ENCODE data around the gene RMI2. TPM values are rescaled to one million over a fixed set of nuclear protein-coding genes. Genes with fewer than 3 reads are reported as not detected.

RMI2 gene
- total and polyA plus RNA-seq, 9 of the 15 experiments (the other 6 are each of a cell fraction or from before 2014, with no cell fraction given) = 8.0 to 43.4 (median 32.5) TPM

- no peaks in the 10 kb centered on the region; the same call in 1 of the 2 replicates for H4K20me1 ChIP-seq (replicated peaks; ENCODE audit: control insufficient read depth, insufficient read depth, low read length)
- peaks cover 24% of the 10 kb centered on the region for H3K79me2 ChIP-seq (ENCODE audit: control insufficient read depth, insufficient read depth, low read length)
- ATAC-seq (no peak), FAIRE-seq (no peak), DNase-seq (ENCODE audit: extremely low read depth in 1 of 4, low spot score in 3 of 4) (no peak)
- no TSS peak for BruUV-seq (replicated peaks)
- in situ Hi-C loops (cut with MboI) = loop anchor here (10.0 kb wide), 1 partner anchor 243 kb away; no protein-coding TSS in a partner anchor
- no peak overlapping the region for H3K27ac ChIP-seq (ENCODE audit: extremely low read depth, low read depth, low read length)
- H3K36me3 ChIP-seq (ENCODE audit: control insufficient read depth, insufficient read depth, low read length) = peaks cover 6% of the 10 kb centered on the region; the same call in 1 of the 3 replicates
- intact Hi-C loops (cut with micrococcal nuclease) = no loop called here
- WGBS (ENCODE audit: insufficient coverage, low coverage, missing lambda C conversion rate) = 80% methylated on average over 7 of the region's 7 CpGs
- CTCF ChIA-PET (ENCODE audit: low intra/inter-chr PET ratio) = no interaction called here
- POLR2A ChIA-PET = interaction anchor here (1.1 to 2.9 kb wide), 4 partner anchors 11 to 96 kb away, joined by 3 to 9 read pairs (median 4); no protein-coding TSS in a partner anchor
- no peak overlapping the region for H3K9ac ChIP-seq (ENCODE audit: insufficient read depth in 1 of 2, low read depth in 2 of 2, low read length in 2 of 2)
- H2AFZ ChIP-seq (ENCODE audit: low read depth, low read length) = no peak overlapping the region
- no peaks in the 10 kb centered on the region for H3K9me3 ChIP-seq (replicated peaks; ENCODE audit: control insufficient read depth, insufficient read depth, low read depth, low read length)
- no peaks in the 10 kb centered on the region for H3K27me3 ChIP-seq (ENCODE audit: control insufficient read depth in 2 of 2, insufficient read depth in 2 of 2, low read length in 2 of 2)
- no peak overlapping the region for H3K4me3 ChIP-seq
- H3K4me2 ChIP-seq (ENCODE audit: insufficient read depth, low read length) = no peak overlapping the region
- peaks cover 2 to 22% of the 10 kb centered on the region in 2 experiments; a peak in 4 of 5 replicates for H3K4me1 ChIP-seq (replicated peaks in 1 of 2; ENCODE audit: control insufficient read depth in 2 of 2, insufficient read depth in 2 of 2, low read length in 2 of 2)
- H3K9me1 ChIP-seq (ENCODE audit: control insufficient read depth, insufficient read depth, low read length) = no peaks in the 10 kb centered on the region
- TF ChIP-seq RBBP5 (IDR thresholded peaks at IDR 0.05; ENCODE audit: borderline replicate concordance, insufficient read depth, low read length, poor library complexity, severe bottlenecking) = no peak
- no peak for TF ChIP-seq CREB5 (CRISPR knock-in tag; IDR thresholded peaks at IDR 0.05)
- no peak for TF ChIP-seq RREB1 (CRISPR knock-in tag; IDR thresholded peaks at IDR 0.05)
- TF ChIP-seq GTF2B (IDR thresholded peaks at IDR 0.05; ENCODE audit: extremely low read depth, insufficient read length) = no peak
- no peak for TF ChIP-seq GTF2E2 (tag; IDR thresholded peaks at IDR 0.05)
- TF ChIP-seq, protein P1, sequence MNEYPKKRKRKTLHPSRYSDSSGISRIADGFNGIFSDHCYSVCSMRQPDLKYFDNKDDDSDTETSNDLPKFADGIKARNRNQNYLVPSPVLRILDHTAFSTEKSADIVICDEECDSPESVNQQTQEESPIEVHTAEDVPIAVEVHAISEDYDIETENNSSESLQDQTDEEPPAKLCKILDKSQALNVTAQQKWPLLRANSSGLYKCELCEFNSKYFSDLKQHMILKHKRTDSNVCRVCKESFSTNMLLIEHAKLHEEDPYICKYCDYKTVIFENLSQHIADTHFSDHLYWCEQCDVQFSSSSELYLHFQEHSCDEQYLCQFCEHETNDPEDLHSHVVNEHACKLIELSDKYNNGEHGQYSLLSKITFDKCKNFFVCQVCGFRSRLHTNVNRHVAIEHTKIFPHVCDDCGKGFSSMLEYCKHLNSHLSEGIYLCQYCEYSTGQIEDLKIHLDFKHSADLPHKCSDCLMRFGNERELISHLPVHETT (CRISPR knock-in tag; conservative IDR thresholded peaks at IDR 0.05 in 1 of 2, IDR thresholded peaks at IDR 0.05 in 1 of 2) = no peak
- no peak for TF ChIP-seq SMARCA5 (IDR thresholded peaks at IDR 0.05)
- TF ChIP-seq ZNF778 (CRISPR knock-in tag; IDR thresholded peaks at IDR 0.05) = no peak
Measured at GRCh38 chr16:11347831-11348230, 2.6 kb downstream of the RMI2 start.
